GM06990 (cell line): Measurements from ENCODE around the gene MAGEE1.

Experiments
- DNase-seq: peaks from one replicate; pipeline ENCODE4 v3.0.0-alpha.2; 2011; ENCODE audit not compliant: insufficient read length; ENCODE audit errors: extremely low read depth
- H3K27me3 ChIP-seq: replicated peaks from 2 replicates; pipeline ENCODE4 v1.6.0; 2011; ENCODE audit warnings: low read length; ENCODE audit not compliant: control insufficient read depth, insufficient read depth
- H3K36me3 ChIP-seq: 2 replicates; pipeline ENCODE4 v1.5.1; 2011; ENCODE audit warnings: low read length; ENCODE audit not compliant: control insufficient read depth, insufficient read depth
- H3K4me3 ChIP-seq: replicated peaks from 2 replicates; pipeline ENCODE4 v1.5.1; 2011; ENCODE audit warnings: low read depth, mild to moderate bottlenecking, control low read depth, low read length
- CTCF ChIP-seq: IDR thresholded peaks from 2 replicates; pipeline ENCODE4 v1.5.1; 2011; ENCODE audit warnings: low read length, control low read depth, mild to moderate bottlenecking, inconsistent platforms; ENCODE audit not compliant: insufficient read depth, poor library complexity, severe bottlenecking

Gene MAGEE1

GRCh38 chrX:76427560-76428242 is at the start of gene MAGEE1:
Gene MAGEE1 (plus strand): TSS chrX:76427710. CDS start chrX:76427931, 221 bp downstream.
- DNase-seq = peak; percentile 86
- no peaks in the 10 kb centered on the region for H3K27me3 ChIP-seq
- TF ChIP-seq CTCF = no peak
- H3K4me3 ChIP-seq = peak within 1 kb of the TSS; percentile 69
- H3K36me3 ChIP-seq = no peaks in the 10 kb centered on the region

GRCh38 chrX:76398970-76399369 is 28.5 kb upstream of the MAGEE1 start:
- Histone ChIP-seq H3K27me3 (no peaks in the 10 kb centered on the region), H3K36me3 (no peaks in the 10 kb centered on the region), H3K4me3 (no peak overlapping the region)
- no peak for TF ChIP-seq CTCF
- no peak for DNase-seq

GRCh38 chrX:76407795-76408194 is 19.7 kb upstream of the MAGEE1 start:
- no peak for DNase-seq
- H3K27me3 ChIP-seq = no peaks in the 10 kb centered on the region
- H3K4me3 ChIP-seq = no peak overlapping the region
- no peaks in the 10 kb centered on the region for H3K36me3 ChIP-seq
- TF ChIP-seq CTCF = no peak

- H3K36me3 ChIP-seq = no peaks in the 10 kb centered on the region
- no peak for DNase-seq
- peak; percentile 30 for TF ChIP-seq CTCF
- no peak overlapping the region for H3K4me3 ChIP-seq
- no peaks in the 10 kb centered on the region for H3K27me3 ChIP-seq
These were observed 7.3 kb upstream of the MAGEE1 start for GRCh38 chrX:76420237-76420636.

- peak; percentile 36 for DNase-seq
These were observed 977 bp downstream of the MAGEE1 start for GRCh38 chrX:76428243-76429130.

More at GRCh38 chrX:76428243-76429130, 977 bp downstream of the MAGEE1 start:
- no peaks in the 10 kb centered on the region for H3K27me3 ChIP-seq
- peak overlapping the region; percentile 69 for H3K4me3 ChIP-seq
- TF ChIP-seq CTCF = no peak
- H3K36me3 ChIP-seq = no peaks in the 10 kb centered on the region
